Lower leg skin (tissue), 4 donors: ENCODE results near the gene GUCA1A. TPM values are rescaled to one million over a fixed set of nuclear protein-coding genes. Genes with fewer than 3 reads are reported as not detected.

Experiments
- DNase-seq, 2 donors: peaks; one replicate each; pipeline ENCODE4 v3.0.0-alpha.2; 2019; ENCODE audit warnings: low spot score in 2 of 2
- H3K4me3 ChIP-seq: fragments of 200-600 bp; sonication (generic); 2 replicates; pipeline ENCODE4 v1.5.1; 2017; ENCODE audit warnings: mild to moderate bottlenecking, low read depth; ENCODE audit not compliant: poor library complexity, severe bottlenecking
- CTCF ChIP-seq, 3 donors: fragments of 450-650 bp; IDR thresholded peaks; one replicate each; pipeline ENCODE4 v1.5.1; 2016; ENCODE audit warnings: antibody characterized with exemption in 3 of 3, mild to moderate bottlenecking in 3 of 3, moderate library complexity in 2 of 3
- POLR2A ChIP-seq, 2 donors: fragments of 450-650 bp; IDR thresholded peaks; one replicate each; pipeline ENCODE4 v1.6.1; 2016 to 2017; ENCODE audit warnings: antibody characterized with exemption in 2 of 2, mild to moderate bottlenecking in 1 of 2, moderate library complexity in 1 of 2
- WGBS, 2 donors: methylation state at CpG; one replicate each; pipeline ENCODE4 v1.1.5; 2018; 5-methylcytosine and 5-hydroxymethylcytosine counted together
- intact Hi-C: fragments of 100-400 bp; cut with DNase I; formaldehyde crosslinking; loops from one replicate; pipeline ENCODE4 v1.15.0; 2023; ENCODE audit warnings: low total_unique reads
- total RNA-seq, 4 donors: library from RNA; depleted of rRNA; stranded (reverse); fragments of >200 nt; gene quantifications; one replicate each; pipeline ENCODE4 v1.1.0, GENCODE V29; 2016

The GUCA1A gene
- total RNA-seq, 4 donors from 2014 or later: not detected

GRCh38 chr6:42193491-42193894, 20.3 kb downstream of the GUCA1A start:
- TF ChIP-seq CTCF (IDR thresholded peaks at IDR 0.05): no peak
- no peak for TF ChIP-seq POLR2A (IDR thresholded peaks at IDR 0.05)
- intact Hi-C loops: no loop called here
- peak in 1 of 2 donors; percentile 81 for DNase-seq
- no peak overlapping the region for H3K4me3 ChIP-seq
- WGBS, 2 donors: 36 to 40% methylated on average over 8 of the region's 8 CpGs

DNA sequence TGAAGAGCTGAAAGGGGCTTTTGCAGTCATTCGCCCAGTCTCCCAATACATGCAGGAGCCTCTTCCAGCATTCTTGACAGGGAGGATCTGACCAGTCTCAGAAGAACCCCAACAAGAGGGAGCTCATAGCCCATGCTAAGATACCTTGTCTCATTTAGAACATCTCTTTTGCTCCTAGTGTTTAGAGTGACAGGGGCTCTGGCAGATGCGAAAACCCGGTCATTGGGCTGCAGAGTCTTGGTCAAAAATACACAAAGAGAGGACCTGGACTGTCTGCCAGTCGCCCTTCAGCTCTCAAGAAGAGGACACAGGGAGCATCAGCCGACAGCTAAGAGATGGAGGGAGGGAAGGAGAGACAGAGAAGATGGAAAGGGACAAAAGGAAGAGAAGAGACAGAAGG, 20.9 kb downstream of the GUCA1A start:
- WGBS, 2 donors: 87 to 92% methylated on average over 5 of the region's 5 CpGs
- no peak overlapping the region for H3K4me3 ChIP-seq
- intact Hi-C loops: no loop called here
- peak in 1 of 2 donors; percentile 69 for DNase-seq
- TF ChIP-seq CTCF (IDR thresholded peaks at IDR 0.05): no peak
- TF ChIP-seq POLR2A (IDR thresholded peaks at IDR 0.05): no peak

DNA sequence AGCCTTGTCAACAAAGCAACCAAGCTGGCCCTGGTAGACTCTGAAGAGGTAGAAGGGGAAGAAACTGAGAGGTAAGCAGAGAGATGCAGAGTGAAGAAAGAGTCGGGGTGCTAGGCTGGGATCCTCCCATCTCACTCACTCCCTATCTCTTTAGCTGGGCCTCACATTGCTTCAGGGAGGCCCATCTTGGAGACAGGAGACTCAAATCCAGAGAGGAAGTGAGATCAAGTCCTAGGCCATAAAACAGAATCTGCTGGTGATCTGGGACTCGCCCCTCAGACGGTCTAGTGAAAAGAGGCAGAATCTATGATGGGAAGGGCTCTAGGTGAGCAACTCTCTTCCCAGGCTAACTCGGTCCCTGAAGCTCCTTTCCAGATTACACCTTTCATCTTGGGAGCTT, 22.3 kb downstream of the GUCA1A start:
- intact Hi-C loops: no loop called here
- no peak overlapping the region for H3K4me3 ChIP-seq
- no peak for TF ChIP-seq POLR2A (IDR thresholded peaks at IDR 0.05)
- peak in 1 of 2 donors; percentile 13 for DNase-seq
- 87 to 89% methylated on average over 4 of the region's 4 CpGs for WGBS, 2 donors

GRCh38 chr6:42197555-42198362, 24.6 kb downstream of the GUCA1A start:
- WGBS, 2 donors: 69 to 73% methylated on average over 13 of the region's 13 CpGs
- no peak for DNase-seq
- no peak overlapping the region for H3K4me3 ChIP-seq
- TF ChIP-seq CTCF (IDR thresholded peaks at IDR 0.05) (no peak), POLR2A (IDR thresholded peaks at IDR 0.05) (no peak)
- intact Hi-C loops: no loop called here

DNA sequence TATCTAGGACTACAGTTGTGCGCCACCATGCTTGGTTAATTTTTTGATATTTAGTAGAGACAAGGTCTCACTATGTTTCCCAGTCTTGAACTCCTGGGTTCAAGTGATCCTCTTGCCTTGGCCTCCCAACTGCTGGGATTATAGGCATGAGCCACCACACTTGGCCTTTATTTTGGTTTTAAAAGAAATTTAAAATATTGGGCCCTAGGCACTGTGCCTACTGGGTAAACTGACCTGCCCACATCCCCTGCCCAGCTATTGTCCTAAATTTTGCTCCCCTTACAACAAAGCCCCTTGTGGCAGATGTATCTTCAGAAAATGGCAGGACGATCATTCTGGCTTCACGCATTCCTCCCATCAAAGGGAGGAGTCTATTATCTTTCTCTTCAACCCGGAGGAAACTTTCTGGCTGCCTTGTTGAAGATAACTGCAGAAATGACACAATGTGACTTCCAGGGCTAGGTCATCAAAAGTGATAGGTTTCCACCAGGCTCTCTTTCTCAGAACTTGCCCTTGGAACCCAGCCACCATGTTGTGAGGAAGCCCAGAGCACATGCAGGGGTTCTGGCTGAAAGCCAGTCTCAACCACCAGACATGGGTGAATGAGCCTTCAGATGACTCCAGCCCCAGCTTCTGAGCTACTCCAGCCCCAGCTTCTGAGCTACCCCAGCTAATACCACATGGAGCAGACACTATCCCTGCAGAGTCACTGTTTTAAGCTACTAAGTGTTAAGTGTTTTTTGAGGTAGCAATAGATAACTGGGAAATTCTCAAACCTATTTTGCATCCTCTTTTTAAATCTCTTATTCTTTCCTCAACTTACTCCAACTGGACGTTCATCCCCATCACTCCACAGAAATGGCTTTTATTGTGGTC, 26.2 kb downstream of the GUCA1A start:
- DNase-seq: no peak
- H3K4me3 ChIP-seq: no peak overlapping the region
- TF ChIP-seq CTCF (IDR thresholded peaks at IDR 0.05) (no peak), POLR2A (IDR thresholded peaks at IDR 0.05) (no peak)
- intact Hi-C loops: no loop called here
- WGBS, 2 donors: 88 to 98% methylated on average over 5 of the region's 5 CpGs

GRCh38 chr6:42200035-42200434, 26.9 kb downstream of the GUCA1A start:
- DNase-seq: no peak
- no peak overlapping the region for H3K4me3 ChIP-seq
- 71 to 85% methylated on average over 1 of the region's 1 CpG for WGBS, 2 donors
- TF ChIP-seq POLR2A (IDR thresholded peaks at IDR 0.05): no peak
- TF ChIP-seq CTCF (IDR thresholded peaks at IDR 0.05): no peak
- intact Hi-C loops: no loop called here
